Smooth muscle cell (in vitro differentiated cells): Measurements from ENCODE around the gene SMAD2. TPM values are rescaled to one million over a fixed set of nuclear protein-coding genes. Genes with fewer than 3 reads are reported as not detected.

Experiments used
- DNase-seq: peaks from one replicate; lab custom pipeline; 2025; ENCODE audit not compliant: unreplicated experiment; lab: John Stamatoyannopoulos, UW
- H2AFZ ChIP-seq: fragments of 200-600 bp; sonication (generic); 2 replicates; pipeline ENCODE4 v1.6.0; 2016; ENCODE audit warnings: antibody characterized with exemption, low read depth, mild to moderate bottlenecking
- H3F3A ChIP-seq: fragments of 200-600 bp; sonication (generic); 2 replicates; pipeline ENCODE4 v1.6.0; 2017; ENCODE audit warnings: antibody characterized with exemption, low read depth
- H3K27ac ChIP-seq: fragments of 200-600 bp; sonication (generic); 2 replicates; pipeline ENCODE4 v1.5.1; 2016; ENCODE audit warnings: low read depth, mild to moderate bottlenecking
- H3K27me3 ChIP-seq: fragments of 200-600 bp; sonication (generic); 2 replicates; pipeline ENCODE4 v1.6.1; 2016; ENCODE audit warnings: low read depth, mild to moderate bottlenecking
- H3K36me3 ChIP-seq: fragments of 200-600 bp; sonication (generic); 2 replicates; pipeline ENCODE4 v1.5.1; 2016; ENCODE audit warnings: low read depth
- H3K4me1 ChIP-seq: fragments of 200-600 bp; sonication (generic); 2 replicates; pipeline ENCODE4 v1.5.1; 2016; ENCODE audit warnings: low read depth
- H3K4me2 ChIP-seq: fragments of 200-600 bp; sonication (generic); 2 replicates; pipeline ENCODE4 v1.6.0; 2016; ENCODE audit warnings: mild to moderate bottlenecking
- H3K4me3 ChIP-seq: fragments of 200-600 bp; sonication (generic); 2 replicates; pipeline ENCODE4 v1.5.1; 2016; ENCODE audit warnings: mild to moderate bottlenecking
- H3K79me2 ChIP-seq: fragments of 200-600 bp; sonication (generic); 2 replicates; pipeline ENCODE4 v1.6.0; 2016; ENCODE audit warnings: low read depth, mild to moderate bottlenecking
- H3K9ac ChIP-seq: fragments of 200-600 bp; sonication (generic); 2 replicates; pipeline ENCODE4 v1.6.0; 2016; ENCODE audit warnings: low read depth
- H3K9me3 ChIP-seq: fragments of 200-600 bp; sonication (generic); replicated peaks from 2 replicates; pipeline ENCODE4 v1.5.1; 2016; ENCODE audit warnings: low read depth
- H4K20me1 ChIP-seq: fragments of 200-600 bp; sonication (generic); 2 replicates; pipeline ENCODE4 v1.6.0; 2016; ENCODE audit warnings: low read depth
- WGBS: methylation state at CpG from one replicate; pipeline ENCODE4 v1.1.7; 2016; ENCODE audit warnings: low lambda C conversion rate; 5-methylcytosine and 5-hydroxymethylcytosine counted together
- polyA plus RNA-seq: library from polyadenylated mRNA; unstranded; fragments of >200 nt; fragmentation: Nextera tagmentation; extraction: Ambion mirVana; gene quantifications from 2 replicates; pipeline ENCODE4 v1.2.1, GENCODE V29; 2016
- total RNA-seq: library from RNA; depleted of rRNA; stranded (reverse); fragments of >200 nt; gene quantifications from 2 replicates; pipeline ENCODE4 v1.2.3, GENCODE V29; 2014
- TF ChIP-seq, protein P1 (sequence below): fragments of 200-600 bp; sonication (generic); IDR thresholded peaks from 2 replicates; pipeline ENCODE4 v1.5.1; 2017; ENCODE audit warnings: borderline replicate concordance, mild to moderate bottlenecking, antibody characterized with exemption; ENCODE audit not compliant: insufficient read depth, poor library complexity, severe bottlenecking

SMAD2 gene
- total and polyA plus RNA-seq, 2 experiments from 2014 or later = 63.8 to 120 TPM

DNA sequence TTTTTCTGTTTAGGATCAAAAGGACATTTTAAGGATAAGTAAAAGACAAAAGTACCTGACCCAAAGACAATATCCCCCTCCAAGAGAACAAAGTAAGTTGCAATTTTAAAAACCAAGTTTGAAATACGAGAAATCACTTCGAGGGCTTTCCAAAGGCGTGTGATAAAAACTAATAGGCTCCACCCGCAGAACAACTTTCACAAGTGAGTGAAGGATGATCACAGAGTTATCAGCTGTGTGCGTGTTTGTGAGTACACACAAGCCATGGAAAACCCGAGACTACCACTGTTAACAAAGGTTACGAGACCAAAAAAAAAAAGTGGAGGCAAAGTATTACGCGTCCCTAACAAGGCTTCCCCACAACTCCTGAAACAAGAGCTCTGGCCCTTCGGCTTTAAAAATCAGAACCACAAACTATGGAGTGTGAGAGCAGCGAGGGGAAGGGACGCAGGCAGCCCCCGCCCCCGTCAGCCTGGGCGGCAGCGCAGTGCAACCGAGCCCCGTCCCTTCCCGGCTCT, 719 bp downstream of the SMAD2 start:
- H3K9me3 ChIP-seq = no peaks in the 10 kb centered on the region
- WGBS = 2% methylated on average over 11 of the region's 19 CpGs
- H3K4me2 ChIP-seq = peak overlapping the region; percentile 99
- TF ChIP-seq, protein P1, sequence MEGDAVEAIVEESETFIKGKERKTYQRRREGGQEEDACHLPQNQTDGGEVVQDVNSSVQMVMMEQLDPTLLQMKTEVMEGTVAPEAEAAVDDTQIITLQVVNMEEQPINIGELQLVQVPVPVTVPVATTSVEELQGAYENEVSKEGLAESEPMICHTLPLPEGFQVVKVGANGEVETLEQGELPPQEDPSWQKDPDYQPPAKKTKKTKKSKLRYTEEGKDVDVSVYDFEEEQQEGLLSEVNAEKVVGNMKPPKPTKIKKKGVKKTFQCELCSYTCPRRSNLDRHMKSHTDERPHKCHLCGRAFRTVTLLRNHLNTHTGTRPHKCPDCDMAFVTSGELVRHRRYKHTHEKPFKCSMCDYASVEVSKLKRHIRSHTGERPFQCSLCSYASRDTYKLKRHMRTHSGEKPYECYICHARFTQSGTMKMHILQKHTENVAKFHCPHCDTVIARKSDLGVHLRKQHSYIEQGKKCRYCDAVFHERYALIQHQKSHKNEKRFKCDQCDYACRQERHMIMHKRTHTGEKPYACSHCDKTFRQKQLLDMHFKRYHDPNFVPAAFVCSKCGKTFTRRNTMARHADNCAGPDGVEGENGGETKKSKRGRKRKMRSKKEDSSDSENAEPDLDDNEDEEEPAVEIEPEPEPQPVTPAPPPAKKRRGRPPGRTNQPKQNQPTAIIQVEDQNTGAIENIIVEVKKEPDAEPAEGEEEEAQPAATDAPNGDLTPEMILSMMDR = no peak
- peak overlapping the region; percentile 96 for H3K9ac ChIP-seq
- no peaks in the 10 kb centered on the region for H3K36me3 ChIP-seq
- no peaks in the 10 kb centered on the region for H3F3A ChIP-seq
- peaks cover 51% of the 10 kb centered on the region for H4K20me1 ChIP-seq
- peaks cover 55% of the 10 kb centered on the region for H3K79me2 ChIP-seq
- H3K27ac ChIP-seq = peak overlapping the region; percentile 91
- peak overlapping the region; percentile 94 for H2AFZ ChIP-seq
- H3K4me3 ChIP-seq = peak overlapping the region; percentile 100
- no peak for DNase-seq
- H3K27me3 ChIP-seq = no peaks in the 10 kb centered on the region
- H3K4me1 ChIP-seq = peaks cover 55% of the 10 kb centered on the region

DNA sequence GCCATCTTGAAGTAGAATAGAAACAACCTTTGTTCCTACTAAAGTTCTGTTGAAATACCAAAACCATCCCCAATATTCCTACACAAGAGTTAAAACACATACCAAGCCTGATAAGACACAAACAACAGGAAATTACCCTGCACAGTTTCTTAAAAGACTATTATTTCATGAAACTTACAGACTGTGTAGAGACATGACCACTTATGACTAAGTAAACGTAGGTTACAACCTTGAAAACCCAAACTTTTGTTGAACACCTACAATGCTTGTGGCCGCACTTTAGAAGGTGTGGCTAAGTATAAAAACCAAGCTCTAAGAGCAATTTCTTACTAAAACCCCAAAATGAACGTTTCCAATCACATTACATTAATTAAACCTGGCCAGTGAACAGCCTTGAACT, 2.0 kb downstream of the SMAD2 start:
- 12% methylated on average over 3 of the region's 3 CpGs for WGBS
- no peaks in the 10 kb centered on the region for H3K27me3 ChIP-seq
- H3F3A ChIP-seq = no peaks in the 10 kb centered on the region
- H3K79me2 ChIP-seq = peaks cover 67% of the 10 kb centered on the region
- peak overlapping the region; percentile 99 for H3K4me2 ChIP-seq
- peaks cover 49% of the 10 kb centered on the region for H3K4me1 ChIP-seq
- no peak for DNase-seq
- peak overlapping the region; percentile 96 for H3K9ac ChIP-seq
- TF ChIP-seq, protein P1 = no peak
- no peak overlapping the region for H2AFZ ChIP-seq
- H3K36me3 ChIP-seq = no peaks in the 10 kb centered on the region
- H3K4me3 ChIP-seq = peak overlapping the region; percentile 100
- peak overlapping the region; percentile 91 for H3K27ac ChIP-seq
- no peaks in the 10 kb centered on the region for H3K9me3 ChIP-seq
- H4K20me1 ChIP-seq = peaks cover 64% of the 10 kb centered on the region

DNA sequence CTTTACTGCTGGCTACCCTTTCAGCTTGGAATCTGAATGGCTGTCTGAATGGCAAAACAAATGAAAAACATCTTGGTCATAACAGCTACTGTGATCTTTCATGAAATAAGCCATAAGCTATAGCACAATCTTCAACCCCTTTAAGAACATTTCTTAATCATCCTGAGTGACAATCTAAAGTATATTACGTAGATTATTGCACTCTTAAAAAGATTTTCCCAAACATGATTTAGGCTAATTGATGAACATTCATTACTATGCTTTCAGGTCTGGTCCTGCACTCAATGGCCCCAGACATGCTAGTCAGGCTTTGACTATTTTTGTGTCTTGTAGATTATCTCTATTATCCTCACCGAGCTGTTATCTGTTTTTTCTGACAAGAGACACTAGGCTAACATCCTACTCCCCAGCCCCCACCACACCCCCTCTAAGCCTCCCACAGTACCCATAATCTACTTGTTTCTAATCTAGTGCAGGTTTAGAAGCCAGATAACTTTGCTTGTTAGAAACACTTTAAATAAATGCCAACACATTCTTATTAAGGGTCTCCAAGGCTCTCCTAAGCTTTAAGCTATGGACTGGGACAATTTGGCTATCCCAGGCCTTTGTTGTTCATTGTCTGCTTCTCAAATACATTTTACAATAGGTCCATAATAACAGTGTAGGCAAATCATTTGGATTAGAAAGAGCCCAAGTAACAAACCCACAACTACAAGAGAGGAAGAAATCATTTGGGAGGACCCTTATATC, 4.2 kb downstream of the SMAD2 start:
- H3K4me3 ChIP-seq = no peak overlapping the region
- no peaks in the 10 kb centered on the region for H3K9me3 ChIP-seq
- TF ChIP-seq, protein P1 = no peak
- peaks cover 86% of the 10 kb centered on the region for H4K20me1 ChIP-seq
- no peak overlapping the region for H3K4me2 ChIP-seq
- peaks cover 59% of the 10 kb centered on the region for H3K4me1 ChIP-seq
- no peaks in the 10 kb centered on the region for H3K36me3 ChIP-seq
- no peaks in the 10 kb centered on the region for H3K27me3 ChIP-seq
- no peak for DNase-seq
- peaks cover 89% of the 10 kb centered on the region for H3K79me2 ChIP-seq
- H3K27ac ChIP-seq = peak overlapping the region; percentile 91
- H3F3A ChIP-seq = no peaks in the 10 kb centered on the region
- WGBS = 35% methylated on average over 2 of the region's 2 CpGs
- H3K9ac ChIP-seq = no peak overlapping the region
- H2AFZ ChIP-seq = no peak overlapping the region

DNA sequence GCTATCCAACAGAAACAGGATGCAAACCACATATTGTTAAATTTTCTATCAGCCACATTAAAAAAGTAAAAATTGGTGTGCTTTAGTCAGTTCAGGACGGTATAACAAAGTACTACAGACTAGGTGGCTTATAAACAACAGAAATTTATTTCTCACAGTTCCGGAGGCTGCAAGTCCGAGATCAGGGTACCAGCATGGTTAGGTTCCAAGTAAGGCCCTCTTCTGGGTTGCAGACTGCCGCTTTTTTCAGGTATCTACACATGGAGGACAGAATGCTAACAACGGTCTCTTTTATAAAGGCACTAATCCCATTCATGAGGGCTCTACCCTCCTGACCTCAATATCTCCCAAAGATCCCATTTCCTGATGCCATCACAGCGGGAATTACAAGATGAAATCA, 10.5 kb downstream of the SMAD2 start:
- TF ChIP-seq, protein P1 = no peak
- H3K79me2 ChIP-seq = peaks cover 100% of the 10 kb centered on the region
- no peaks in the 10 kb centered on the region for H3K27me3 ChIP-seq
- WGBS = 92% methylated on average over 6 of the region's 6 CpGs
- no peak overlapping the region for H3K9ac ChIP-seq
- no peak overlapping the region for H3K4me3 ChIP-seq
- peaks cover 76% of the 10 kb centered on the region for H3K4me1 ChIP-seq
- no peaks in the 10 kb centered on the region for H3F3A ChIP-seq
- no peak overlapping the region for H3K4me2 ChIP-seq
- H3K36me3 ChIP-seq = no peaks in the 10 kb centered on the region
- H3K9me3 ChIP-seq = no peaks in the 10 kb centered on the region
- peaks cover 100% of the 10 kb centered on the region for H4K20me1 ChIP-seq
- H3K27ac ChIP-seq = no peak overlapping the region
- H2AFZ ChIP-seq = no peak overlapping the region
- DNase-seq = no peak
